ENCODE results near the gene CARMIL3.
"Not testable (repeated sequence)": the region's sequence is repeated elsewhere in the genome, so short reads cannot be mapped to it uniquely, and the experiment has no call there.

CARMIL3 gene

GRCh38 chr14:24051789-24052655, at the start of gene CARMIL3:
Gene CARMIL3 (plus strand): TSS chr14:24052009. CDS start chr14:24052154, 145 bp downstream.
- peak; percentile 72 for DNase-seq

GRCh38 chr14:24006471-24006816, 45.4 kb upstream of the CARMIL3 start:
- DNase-seq: not testable (repeated sequence)

- not testable (repeated sequence) for DNase-seq
Measured at GRCh38 chr14:24006817-24007652, 44.8 kb upstream of the CARMIL3 start.

GRCh38 chr14:24011051-24011450, 40.8 kb upstream of the CARMIL3 start:
- DNase-seq: no peak

GRCh38 chr14:24012726-24013273, 39.0 kb upstream of the CARMIL3 start:
- not testable (repeated sequence) for DNase-seq

- DNase-seq: peak; percentile 74
Measured at GRCh38 chr14:24013654-24014514, 37.9 kb upstream of the CARMIL3 start.

GRCh38 chr14:24015745-24016144, 36.1 kb upstream of the CARMIL3 start:
- DNase-seq: not testable (repeated sequence)

- not testable (repeated sequence) for DNase-seq
Measured at GRCh38 chr14:24018978-24019377, 32.8 kb upstream of the CARMIL3 start.

- not testable (repeated sequence) for DNase-seq
Measured at GRCh38 chr14:24019944-24020343, 31.9 kb upstream of the CARMIL3 start.

GRCh38 chr14:24020520-24020919, 31.3 kb upstream of the CARMIL3 start:
- not testable (repeated sequence) for DNase-seq

GRCh38 chr14:24024939-24025418, 26.8 kb upstream of the CARMIL3 start:
- not testable (repeated sequence) for DNase-seq

- DNase-seq: not testable (repeated sequence)
Measured at GRCh38 chr14:24029687-24030086, 22.1 kb upstream of the CARMIL3 start.

GRCh38 chr14:24031331-24031730, 20.5 kb upstream of the CARMIL3 start:
- not testable (repeated sequence) for DNase-seq

GRCh38 chr14:24032727-24033418, 18.9 kb upstream of the CARMIL3 start:
- no peak for DNase-seq

GRCh38 chr14:24035769-24036168, 16.0 kb upstream of the CARMIL3 start:
- not testable (repeated sequence) for DNase-seq

- DNase-seq: peak; percentile 93
Measured at GRCh38 chr14:24036169-24036962, 15.4 kb upstream of the CARMIL3 start.

- not testable (repeated sequence) for DNase-seq
Measured at GRCh38 chr14:24036963-24037657, 14.7 kb upstream of the CARMIL3 start.

- no peak for DNase-seq
Measured at GRCh38 chr14:24037658-24038037, 14.2 kb upstream of the CARMIL3 start.

- DNase-seq: no peak
Measured at GRCh38 chr14:24038686-24039085, 13.1 kb upstream of the CARMIL3 start.

GRCh38 chr14:24040692-24041091, 11.1 kb upstream of the CARMIL3 start:
- no peak for DNase-seq

Data from NCI-H2171 treated with DMSO at 0.1 percent for 48 hours (cell line).